Osteoblast (primary cell): ENCODE data around the gene MRPS5. TPM values are rescaled to one million over a fixed set of nuclear protein-coding genes. Genes with fewer than 3 reads are reported as not detected.
A peak's percentile ranks its signal among the peaks of the same experiment; 100 is the strongest.

Experiments used
- DNase-seq: peaks from one replicate; pipeline ENCODE4 v3.0.0; 2011; ENCODE audit warnings: low spot score, mixed read lengths; ENCODE audit not compliant: insufficient read length; ENCODE audit errors: missing footprints
- H2AFZ ChIP-seq: 2 replicates; pipeline ENCODE4 v1.6.0; 2011; ENCODE audit warnings: mild to moderate bottlenecking, low read length
- H3K27ac ChIP-seq: 2 replicates; pipeline ENCODE4 v1.5.1; 2011; ENCODE audit warnings: mild to moderate bottlenecking, low read depth, low read length, moderate library complexity
- H3K27me3 ChIP-seq: 2 replicates; pipeline ENCODE4 v1.6.0; 2012; ENCODE audit warnings: mild to moderate bottlenecking, control low read depth, inconsistent platforms, low read length, moderate library complexity; ENCODE audit not compliant: insufficient read depth
- H3K36me3 ChIP-seq: 2 replicates; pipeline ENCODE4 v1.5.1; 2011; ENCODE audit warnings: mild to moderate bottlenecking, low read length, control low read depth, moderate library complexity; ENCODE audit not compliant: insufficient read depth
- H3K4me1 ChIP-seq: 2 replicates; pipeline ENCODE4 v1.5.1; 2011; ENCODE audit warnings: mild to moderate bottlenecking, low read length, control low read depth, moderate library complexity; ENCODE audit not compliant: insufficient read depth
- H3K4me2 ChIP-seq: 2 replicates; pipeline ENCODE4 v1.6.0; 2011; ENCODE audit warnings: mild to moderate bottlenecking, low read length; ENCODE audit not compliant: insufficient read depth
- H3K4me3 ChIP-seq: fragments of 200-600 bp; sonication (generic); 3 replicates; pipeline ENCODE4 v1.5.1; 2012; ENCODE audit warnings: mild to moderate bottlenecking, low read length, inconsistent platforms; ENCODE audit not compliant: insufficient read depth
- H3K79me2 ChIP-seq: 2 replicates; pipeline ENCODE4 v1.6.0; 2012; ENCODE audit warnings: mild to moderate bottlenecking, low read length, control low read depth, inconsistent platforms; ENCODE audit not compliant: insufficient read depth
- H3K9me3 ChIP-seq: 2 replicates; pipeline ENCODE4 v1.5.1; 2011; ENCODE audit warnings: low read depth, low read length, control low read depth
- H4K20me1 ChIP-seq: 2 replicates; pipeline ENCODE4 v1.6.0; 2012; ENCODE audit warnings: mild to moderate bottlenecking, low read length, control low read depth; ENCODE audit not compliant: insufficient read depth
- CTCF ChIP-seq: IDR thresholded peaks from 2 replicates; pipeline ENCODE4 v1.5.1; 2011; ENCODE audit warnings: mild to moderate bottlenecking, low read depth, low read length, moderate library complexity; ENCODE audit errors: extremely low read depth
- total RNA-seq: library from RNA; depleted of rRNA; stranded (reverse); fragments of >200 nt; gene quantifications from 2 replicates; pipeline ENCODE4 v1.2.3, GENCODE V29; 2012

The MRPS5 gene
- total RNA-seq, 1 donor, result 27.1 TPM

GRCh38 chr2:95041060-95041823, 80.4 kb downstream of the MRPS5 start:
- H3K27ac ChIP-seq, result no peak overlapping the region

GRCh38 chr2:95040426-95040825, 81.2 kb downstream of the MRPS5 start:
- no peak for DNase-seq
- H3K79me2 ChIP-seq, result no peaks in the 10 kb centered on the region
- H3K4me1 ChIP-seq, result peaks cover 3% of the 10 kb centered on the region
- no peak for TF ChIP-seq CTCF
- no peak overlapping the region for H3K4me2 ChIP-seq
- no peaks in the 10 kb centered on the region for H3K9me3 ChIP-seq
- no peak overlapping the region for H3K27ac ChIP-seq
- no peak overlapping the region for H2AFZ ChIP-seq
- H3K36me3 ChIP-seq, result no peaks in the 10 kb centered on the region
- peaks cover 8% of the 10 kb centered on the region for H3K27me3 ChIP-seq
- no peaks in the 10 kb centered on the region for H4K20me1 ChIP-seq
- no peak overlapping the region for H3K4me3 ChIP-seq

More at GRCh38 chr2:95041060-95041823, 80.4 kb downstream of the MRPS5 start:
- Histone ChIP-seq H3K9me3 (no peaks in the 10 kb centered on the region), H3K4me2 (no peak overlapping the region), H2AFZ (no peak overlapping the region), H3K4me3 (no peak overlapping the region), H4K20me1 (no peaks in the 10 kb centered on the region), H3K4me1 (peaks cover 3% of the 10 kb centered on the region), H3K27me3 (peaks cover 8% of the 10 kb centered on the region), H3K79me2 (no peaks in the 10 kb centered on the region), H3K36me3 (no peaks in the 10 kb centered on the region)
- TF ChIP-seq CTCF, result no peak
- peak; percentile 46 for DNase-seq

- no peak for TF ChIP-seq CTCF
- no peak for DNase-seq
- no peaks in the 10 kb centered on the region for H3K36me3 ChIP-seq
- no peak overlapping the region for H3K4me2 ChIP-seq
- no peak overlapping the region for H3K4me3 ChIP-seq
- H4K20me1 ChIP-seq, result no peaks in the 10 kb centered on the region
- H3K9me3 ChIP-seq, result no peaks in the 10 kb centered on the region
- no peak overlapping the region for H3K27ac ChIP-seq
- H2AFZ ChIP-seq, result no peak overlapping the region
- no peaks in the 10 kb centered on the region for H3K79me2 ChIP-seq
- H3K27me3 ChIP-seq, result peaks cover 8% of the 10 kb centered on the region
- peaks cover 3% of the 10 kb centered on the region for H3K4me1 ChIP-seq
These were observed 81.6 kb downstream of the MRPS5 start for GRCh38 chr2:95039978-95040377.

- no peak for TF ChIP-seq CTCF
- Histone ChIP-seq H3K27ac (no peak overlapping the region), H3K27me3 (peaks cover 4% of the 10 kb centered on the region), H3K4me2 (no peak overlapping the region), H3K79me2 (no peaks in the 10 kb centered on the region), H4K20me1 (no peaks in the 10 kb centered on the region), H3K4me1 (peaks cover 3% of the 10 kb centered on the region), H3K4me3 (no peak overlapping the region), H3K36me3 (no peaks in the 10 kb centered on the region), H3K9me3 (no peaks in the 10 kb centered on the region), H2AFZ (no peak overlapping the region)
- no peak for DNase-seq
These were observed 82.2 kb downstream of the MRPS5 start for GRCh38 chr2:95039363-95039762.
